Type B pancreatic cell (in vitro differentiated cells): ENCODE data around the gene LIMS2. TPM values are rescaled to one million over a fixed set of nuclear protein-coding genes. Genes with fewer than 3 reads are reported as not detected.

Experiments
- DNase-seq: peaks from one replicate; pipeline ENCODE4 v3.0.0; 2021; ENCODE audit warnings: mixed read lengths; ENCODE audit not compliant: unreplicated experiment; ENCODE audit errors: extremely low spot score
- H3K27ac Mint-ChIP-seq: 2 replicates; pipeline ENCODE4 v1.8.0; 2021; ENCODE audit warnings: mild to moderate bottlenecking, mixed read lengths
- H3K27me3 Mint-ChIP-seq: 2 replicates; pipeline ENCODE4 v1.8.0; 2021; ENCODE audit warnings: mixed read lengths
- H3K36me3 Mint-ChIP-seq: 2 replicates; pipeline ENCODE4 v1.8.0; 2021; ENCODE audit warnings: mixed read lengths
- H3K4me1 Mint-ChIP-seq: one replicate; pipeline ENCODE4 v1.8.0; 2021; ENCODE audit warnings: mixed read lengths; ENCODE audit not compliant: unreplicated experiment
- H3K4me3 Mint-ChIP-seq: 2 replicates; pipeline ENCODE4 v1.8.0; 2021; ENCODE audit warnings: mild to moderate bottlenecking, mixed read lengths
- H3K9me3 Mint-ChIP-seq: 2 replicates; pipeline ENCODE4 v1.8.0; 2021; ENCODE audit warnings: mixed read lengths
- total RNA-seq: library from RNA; stranded (reverse); gene quantifications from 2 replicates; pipeline ENCODE4 v1.2.1, GENCODE V29; 2021; ENCODE audit warnings: low replicate concordance
- TF ChIP-seq, protein P1 (sequence below): fragments of 200-600 bp; sonication (generic); conservative IDR thresholded peaks from 2 replicates; pipeline ENCODE4 v1.5.0; 2021; ENCODE audit warnings: antibody characterized with exemption, mild to moderate bottlenecking

The LIMS2 gene
- total RNA-seq, 1 donor from 2014 or later: 13.1 TPM

DNA sequence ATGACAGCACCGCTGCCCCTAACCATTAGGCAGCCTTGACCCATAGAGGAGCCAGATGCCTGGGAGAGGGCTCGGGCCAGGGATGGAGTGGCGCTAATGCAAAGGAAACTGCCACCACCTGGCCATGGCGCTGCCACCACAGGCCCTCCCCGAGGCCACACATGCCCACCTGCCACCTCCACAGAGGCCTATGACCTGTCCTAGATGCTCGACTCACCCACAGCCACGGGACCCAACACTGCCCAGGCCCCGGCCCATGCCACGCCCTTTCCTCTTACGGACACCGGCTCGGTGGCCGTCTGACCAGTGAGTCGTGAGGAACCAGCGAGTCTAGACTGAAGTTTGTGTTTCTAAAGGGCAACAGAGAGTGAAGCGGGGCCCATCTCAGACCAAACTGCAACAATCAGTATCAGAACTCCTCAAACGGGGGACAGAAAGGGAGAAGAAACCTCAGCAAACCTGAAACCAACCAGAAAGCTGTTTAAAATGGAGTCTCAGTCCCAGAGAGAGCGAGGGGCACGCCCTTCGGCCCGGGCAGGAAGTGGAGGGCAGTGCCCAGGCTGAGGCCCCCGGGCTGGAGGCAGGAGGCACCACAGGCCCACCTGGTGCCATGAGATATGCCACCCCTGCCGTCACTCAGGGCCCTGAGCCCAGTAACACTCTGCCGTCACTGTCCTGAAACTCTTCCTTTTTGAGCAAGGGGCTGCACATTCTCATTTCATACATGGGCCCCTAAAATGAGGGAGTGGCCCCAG lies 28.7 kb downstream of the LIMS2 start:
- TF ChIP-seq, protein P1, sequence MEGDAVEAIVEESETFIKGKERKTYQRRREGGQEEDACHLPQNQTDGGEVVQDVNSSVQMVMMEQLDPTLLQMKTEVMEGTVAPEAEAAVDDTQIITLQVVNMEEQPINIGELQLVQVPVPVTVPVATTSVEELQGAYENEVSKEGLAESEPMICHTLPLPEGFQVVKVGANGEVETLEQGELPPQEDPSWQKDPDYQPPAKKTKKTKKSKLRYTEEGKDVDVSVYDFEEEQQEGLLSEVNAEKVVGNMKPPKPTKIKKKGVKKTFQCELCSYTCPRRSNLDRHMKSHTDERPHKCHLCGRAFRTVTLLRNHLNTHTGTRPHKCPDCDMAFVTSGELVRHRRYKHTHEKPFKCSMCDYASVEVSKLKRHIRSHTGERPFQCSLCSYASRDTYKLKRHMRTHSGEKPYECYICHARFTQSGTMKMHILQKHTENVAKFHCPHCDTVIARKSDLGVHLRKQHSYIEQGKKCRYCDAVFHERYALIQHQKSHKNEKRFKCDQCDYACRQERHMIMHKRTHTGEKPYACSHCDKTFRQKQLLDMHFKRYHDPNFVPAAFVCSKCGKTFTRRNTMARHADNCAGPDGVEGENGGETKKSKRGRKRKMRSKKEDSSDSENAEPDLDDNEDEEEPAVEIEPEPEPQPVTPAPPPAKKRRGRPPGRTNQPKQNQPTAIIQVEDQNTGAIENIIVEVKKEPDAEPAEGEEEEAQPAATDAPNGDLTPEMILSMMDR: no peak
- H3K36me3 Mint-ChIP-seq: no peaks in the 10 kb centered on the region
- no peaks in the 10 kb centered on the region for H3K9me3 Mint-ChIP-seq
- peaks cover 3% of the 10 kb centered on the region for H3K27me3 Mint-ChIP-seq
- no peak overlapping the region for H3K4me3 Mint-ChIP-seq
- H3K27ac Mint-ChIP-seq: no peak overlapping the region
- no peak for DNase-seq
- peaks cover 9% of the 10 kb centered on the region for H3K4me1 Mint-ChIP-seq

DNA sequence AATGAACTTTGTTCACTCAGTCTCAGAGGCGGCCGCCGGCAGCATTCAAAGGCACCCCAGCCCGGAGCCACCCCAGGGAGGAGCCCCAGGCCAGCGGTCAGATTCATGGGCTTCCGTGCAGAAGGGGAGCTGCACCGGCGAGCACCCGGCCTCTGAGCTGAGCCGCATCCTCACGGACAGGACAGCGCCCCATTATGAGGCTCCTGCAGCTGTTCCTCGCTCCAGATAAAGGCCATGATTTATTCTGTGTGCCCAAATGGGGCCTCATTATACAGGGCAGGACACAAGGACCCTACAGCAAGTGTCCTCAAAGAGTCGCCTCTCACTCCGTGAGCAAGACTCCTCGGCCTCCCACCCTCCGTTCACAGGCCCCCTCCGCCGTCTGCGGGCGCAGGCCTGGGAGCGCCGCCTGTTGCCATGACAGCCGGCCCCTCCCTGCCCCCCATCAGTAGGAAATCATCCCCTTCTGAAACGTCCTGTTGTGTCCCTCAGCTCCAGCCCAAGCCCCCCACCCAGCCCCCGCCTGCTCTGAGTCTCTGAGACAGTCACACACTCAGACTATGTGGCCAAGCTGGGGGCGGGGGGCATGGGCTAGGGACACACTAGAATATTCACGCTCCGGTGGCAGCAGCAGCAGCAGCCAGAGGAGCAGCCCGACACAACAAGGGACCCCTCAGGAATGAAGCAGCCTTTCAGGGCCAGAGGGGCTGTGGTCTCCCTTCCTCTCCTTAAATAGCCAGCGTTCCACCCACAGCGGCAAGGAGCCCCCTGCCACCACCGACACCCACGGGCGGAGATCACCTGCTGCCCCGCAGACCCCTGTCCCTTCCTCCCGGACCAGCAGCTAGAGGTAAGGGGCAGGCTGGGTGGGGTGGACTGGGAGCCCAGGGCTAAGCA lies 29.7 kb downstream of the LIMS2 start, which contains the start of gene GPR17:
TSS of gene GPR17 (plus strand) at position 759 of the 897 bp plus-strand sequence. CDS start 4,583 bp downstream, outside the sequence.
- H3K9me3 Mint-ChIP-seq: no peaks in the 10 kb centered on the region
- H3K4me1 Mint-ChIP-seq: peaks cover 9% of the 10 kb centered on the region
- TF ChIP-seq, protein P1: no peak
- peaks cover 3% of the 10 kb centered on the region for H3K27me3 Mint-ChIP-seq
- no peak within 1 kb of the TSS for H3K27ac Mint-ChIP-seq
- H3K4me3 Mint-ChIP-seq: no peak within 1 kb of the TSS
- no peaks in the 10 kb centered on the region for H3K36me3 Mint-ChIP-seq
- no peak for DNase-seq

DNA sequence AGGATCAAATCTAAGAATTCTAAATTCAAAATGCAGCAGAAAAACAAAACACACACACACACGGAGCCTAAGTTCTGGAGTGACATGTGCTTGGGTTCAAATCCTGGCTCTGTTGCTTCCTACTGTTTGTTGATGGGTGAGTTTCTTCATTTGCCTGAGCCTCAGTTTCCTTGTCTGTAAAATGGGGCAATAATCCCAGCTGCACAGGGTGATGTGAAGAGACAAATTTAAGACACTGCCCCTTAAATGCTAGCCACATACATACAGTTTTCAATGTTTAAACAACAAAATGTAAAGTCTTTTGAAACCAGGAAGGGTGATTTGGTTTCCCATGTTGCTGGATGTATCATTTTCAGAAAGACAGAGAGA lies 30.3 kb downstream of the LIMS2 start:
- no peak for DNase-seq
- peaks cover 9% of the 10 kb centered on the region for H3K4me1 Mint-ChIP-seq
- peaks cover 3% of the 10 kb centered on the region for H3K27me3 Mint-ChIP-seq
- no peaks in the 10 kb centered on the region for H3K9me3 Mint-ChIP-seq
- no peaks in the 10 kb centered on the region for H3K36me3 Mint-ChIP-seq
- TF ChIP-seq, protein P1: no peak
- no peak overlapping the region for H3K27ac Mint-ChIP-seq
- no peak overlapping the region for H3K4me3 Mint-ChIP-seq

DNA sequence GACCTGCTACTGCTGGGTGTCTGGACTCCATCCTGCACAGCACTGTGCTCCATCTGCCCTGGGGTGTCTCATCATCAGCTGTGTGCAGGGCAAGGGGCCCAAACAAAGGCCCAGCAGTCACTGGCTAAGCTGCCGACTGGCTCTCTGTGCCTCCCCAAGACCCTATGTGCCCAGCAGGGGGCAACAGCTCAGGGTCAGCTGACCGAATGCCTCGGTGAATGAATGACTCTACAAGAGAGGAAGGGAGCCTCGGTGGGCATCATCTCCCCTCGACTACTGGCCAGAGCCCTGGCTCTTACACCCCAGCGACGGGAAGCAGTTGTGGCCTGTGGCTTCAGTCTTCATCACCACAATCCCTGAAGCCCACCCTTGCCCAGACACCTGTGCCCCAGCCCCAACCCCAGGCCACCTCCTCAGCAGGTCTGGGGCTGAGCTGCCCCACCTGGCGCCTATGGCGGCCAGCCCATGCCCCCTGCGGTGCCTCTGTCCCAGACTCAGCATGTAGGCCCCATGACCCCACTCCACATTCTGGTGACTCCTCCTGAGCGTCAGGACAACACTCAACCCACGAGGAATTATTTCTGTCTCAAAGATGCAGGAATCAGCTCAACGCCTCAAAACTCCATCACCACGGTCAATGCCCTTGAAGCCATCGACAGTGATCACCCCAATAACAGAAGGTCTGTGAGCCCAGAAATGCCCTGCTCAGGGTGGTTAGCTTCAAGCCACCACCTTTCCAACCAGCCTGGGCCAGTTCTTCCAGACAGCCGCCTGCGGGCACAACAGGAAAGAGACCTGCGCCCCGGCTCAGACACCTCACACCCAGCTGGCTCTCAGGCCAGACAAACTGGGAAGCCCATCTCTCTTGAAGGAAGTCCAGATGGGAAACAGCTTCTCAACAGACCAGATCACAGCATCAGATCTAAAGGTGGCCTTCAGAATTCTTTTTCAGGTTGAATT lies 31.0 kb downstream of the LIMS2 start:
- no peak for DNase-seq
- Mint-ChIP-seq H3K36me3 (no peaks in the 10 kb centered on the region), H3K27ac (no peak overlapping the region), H3K4me1 (peaks cover 5% of the 10 kb centered on the region), H3K9me3 (no peaks in the 10 kb centered on the region), H3K27me3 (no peaks in the 10 kb centered on the region), H3K4me3 (no peak overlapping the region)
- TF ChIP-seq, protein P1: no peak

DNA sequence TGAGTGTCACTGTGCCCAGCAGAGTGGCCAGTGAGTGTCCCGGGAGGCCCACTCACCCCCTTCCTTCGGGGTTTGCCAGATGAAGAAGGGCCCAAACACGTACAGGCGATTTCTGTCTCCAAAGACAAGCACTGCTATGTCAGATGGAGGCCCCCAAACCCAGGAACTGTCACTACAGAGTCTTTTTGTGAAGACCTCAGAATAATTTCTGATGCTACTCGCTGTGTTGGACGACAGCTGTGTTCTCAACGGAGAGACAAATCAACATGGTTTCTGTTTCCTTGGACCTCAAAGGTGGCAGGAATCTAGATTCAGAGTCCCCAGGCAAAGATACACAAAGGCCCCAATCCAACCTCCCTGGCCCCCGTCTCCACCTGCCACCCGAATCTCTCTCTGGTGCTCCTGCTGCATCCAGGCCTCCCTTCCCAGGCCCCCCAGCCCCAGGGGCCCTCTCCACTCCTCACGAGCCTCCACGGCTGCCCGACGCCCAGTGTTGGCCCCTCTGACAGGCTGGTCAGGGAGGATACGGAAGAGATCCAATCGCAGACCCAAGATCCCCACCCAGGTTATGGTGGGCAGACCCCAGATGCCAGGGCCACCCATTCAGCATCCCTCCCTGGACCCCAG lies 31.8 kb downstream of the LIMS2 start:
- H3K9me3 Mint-ChIP-seq: no peaks in the 10 kb centered on the region
- no peak overlapping the region for H3K27ac Mint-ChIP-seq
- no peaks in the 10 kb centered on the region for H3K27me3 Mint-ChIP-seq
- no peak for DNase-seq
- H3K4me3 Mint-ChIP-seq: no peak overlapping the region
- peaks cover 5% of the 10 kb centered on the region for H3K4me1 Mint-ChIP-seq
- TF ChIP-seq, protein P1: no peak
- H3K36me3 Mint-ChIP-seq: no peaks in the 10 kb centered on the region
